GM12872 (cell line): ENCODE results near the gene ZNF654.

ENCODE experiments used
- CTCF ChIP-seq: IDR thresholded peaks from 3 replicates; pipeline ENCODE4 v1.5.1; 2011; ENCODE audit warnings: low read depth, mild to moderate bottlenecking, low read length, moderate library complexity; ENCODE audit not compliant: insufficient read depth

The ZNF654 gene

GRCh38 chr3:88152841-88153240 is 93.8 kb downstream of the ZNF654 start:
- no peak for TF ChIP-seq CTCF

GRCh38 chr3:88166419-88166971 is 107.4 kb downstream of the ZNF654 start:
- TF ChIP-seq CTCF: no peak

- no peak for TF ChIP-seq CTCF
Measured at GRCh38 chr3:88167173-88167572, 108.1 kb downstream of the ZNF654 start.

GRCh38 chr3:88167704-88168103 is 108.6 kb downstream of the ZNF654 start:
- TF ChIP-seq CTCF: no peak

GRCh38 chr3:88168171-88168570 is 109.1 kb downstream of the ZNF654 start:
- no peak for TF ChIP-seq CTCF

GRCh38 chr3:88180398-88180999 is 121.4 kb downstream of the ZNF654 start:
- peak; percentile 53; the same call in 2 of the 3 replicates for TF ChIP-seq CTCF

GRCh38 chr3:88188436-88188835 is 129.4 kb downstream of the ZNF654 start:
- no peak for TF ChIP-seq CTCF
